ENCODE data around the gene LMTK3. TPM values are rescaled to one million over a fixed set of nuclear protein-coding genes. Genes with fewer than 3 reads are reported as not detected.

The LMTK3 gene
- total RNA-seq: 2.1 and 2.7 TPM in 2 replicates

GRCh38 chr19:48511800-48512503 lies at the start of gene LMTK3:
LMTK3 (minus strand) TSS chr19:48511835; CDS start chr19:48511576, 259 bp downstream.

GRCh38 chr19:48551437-48552302 lies 40.0 kb upstream of the LMTK3 start, which contains the start of gene SULT2B1:
SULT2B1 (plus strand) TSS chr19:48552172; CDS start chr19:48552253, 81 bp downstream.

GRCh38 chr19:48469289-48469881 lies 42.2 kb downstream of the LMTK3 start, which contains the start of gene CYTH2:
CYTH2 (plus strand) TSS chr19:48469369; CDS start chr19:48469508, 139 bp downstream.

GRCh38 chr19:48455171-48455907 lies 56.3 kb downstream of the LMTK3 start, which contains the start of gene KCNJ14:
KCNJ14 (plus strand) TSS chr19:48455574; CDS start chr19:48461725, 6,151 bp downstream.

GRCh38 chr19:48445606-48446481 lies 65.8 kb downstream of the LMTK3 start, which contains the start of gene GRWD1:
GRWD1 (plus strand) TSS chr19:48445983; CDS start chr19:48446006, 23 bp downstream.

Other genes starting within 250 kb of the LMTK3 start
- 0.33 and 0.79 TPM in 2 replicates for gene ZNF114, start 241.8 kb downstream of the LMTK3 start, total RNA-seq
- 73.0 and 115 TPM in 2 replicates for gene EMP3, start 186.3 kb downstream of the LMTK3 start, total RNA-seq
- gene TMEM143, start 147.9 kb downstream of the LMTK3 start, total RNA-seq: 7.0 and 11.0 TPM in 2 replicates
- not detected in 2 replicates for gene SYNGR4, start 147.5 kb downstream of the LMTK3 start, total RNA-seq
- 198 and 212 TPM in 2 replicates for gene KDELR1, start 120.3 kb downstream of the LMTK3 start, total RNA-seq
- 1.8 and 3.9 TPM in 2 replicates for gene GRIN2D, start 118.2 kb downstream of the LMTK3 start, total RNA-seq
- gene GRWD1, start 65.9 kb downstream of the LMTK3 start, total RNA-seq: 18.8 and 40.3 TPM in 2 replicates
- gene KCNJ14, start 56.3 kb downstream of the LMTK3 start, total RNA-seq: 0.33 and 0.79 TPM in 2 replicates
- 57.3 and 76.9 TPM in 2 replicates for gene CYTH2, start 42.5 kb downstream of the LMTK3 start, total RNA-seq
- 0.54 and 0.79 TPM in 2 replicates for gene SULT2B1, start 40.3 kb upstream of the LMTK3 start, total RNA-seq
- gene SPACA4, start 94.9 kb upstream of the LMTK3 start, total RNA-seq: not detected in 2 replicates
- gene FAM83E, start 103.2 kb upstream of the LMTK3 start, total RNA-seq: 0.43 and 1.2 TPM in 2 replicates
- 1,714 and 1,895 TPM in 2 replicates for gene RPL18, start 107.3 kb upstream of the LMTK3 start, total RNA-seq
- 8.2 and 9.2 TPM in 2 replicates for gene SPHK2, start 107.7 kb upstream of the LMTK3 start, total RNA-seq
- 2.1 and 5.5 TPM in 2 replicates for gene DBP, start 125.5 kb upstream of the LMTK3 start, total RNA-seq
- 0.11 and 5.9 TPM in 2 replicates for gene CA11, start 134.4 kb upstream of the LMTK3 start, total RNA-seq
- gene NTN5, start 161.2 kb upstream of the LMTK3 start, total RNA-seq: 0.11 and 0.39 TPM in 2 replicates
- gene FUT2, start 184.1 kb upstream of the LMTK3 start, total RNA-seq: under 0.01 TPM in 1 of 2 replicates, not detected in the other
- 1.3 and 2.4 TPM in 2 replicates for gene MAMSTR, start 207.9 kb upstream of the LMTK3 start, total RNA-seq
- gene RASIP1, start 228.8 kb upstream of the LMTK3 start, total RNA-seq: 2.7 and 4.2 TPM in 2 replicates
- 0.39 TPM in 1 of 2 replicates, not detected in the other for gene IZUMO1, start 235.1 kb upstream of the LMTK3 start, total RNA-seq
- 0.39 and 1.5 TPM in 2 replicates for gene FUT1, start 240.8 kb upstream of the LMTK3 start, total RNA-seq
- 0.39 TPM in 1 of 2 replicates, not detected in the other for gene FGF21, start 243.7 kb upstream of the LMTK3 start, total RNA-seq

Measured in placental epithelial cell (primary cell).